ENCODE measurements around the gene ITGA7.

The ITGA7 gene

GRCh38 chr12:55698965-55699364 lies 8.7 kb downstream of the ITGA7 start:
- DNase-seq, result no peak

- no peak for DNase-seq
These were observed 9.3 kb downstream of the ITGA7 start for GRCh38 chr12:55698241-55698955.

GRCh38 chr12:55697686-55698085 lies 10.0 kb downstream of the ITGA7 start:
- no peak for DNase-seq

- DNase-seq, result no peak
These were observed 10.8 kb downstream of the ITGA7 start for GRCh38 chr12:55696796-55697462.

- DNase-seq, result no peak
These were observed 11.6 kb downstream of the ITGA7 start for GRCh38 chr12:55696141-55696540.

GRCh38 chr12:55695349-55695748 lies 12.4 kb downstream of the ITGA7 start:
- DNase-seq, result no peak

- DNase-seq, result no peak
These were observed 13.1 kb downstream of the ITGA7 start for GRCh38 chr12:55694651-55695050.

GRCh38 chr12:55694188-55694515 lies 13.6 kb downstream of the ITGA7 start:
- DNase-seq, result no peak

- no peak for DNase-seq
These were observed 14.1 kb downstream of the ITGA7 start for GRCh38 chr12:55693323-55694187.

- DNase-seq, result no peak
These were observed 14.9 kb downstream of the ITGA7 start for GRCh38 chr12:55692631-55693322.

- DNase-seq, result no peak
These were observed 18.7 kb downstream of the ITGA7 start for GRCh38 chr12:55688716-55689655.

GRCh38 chr12:55687746-55688145 lies 20.0 kb downstream of the ITGA7 start:
- DNase-seq, result peak; percentile 15

- no peak for DNase-seq
These were observed 21.2 kb downstream of the ITGA7 start for GRCh38 chr12:55686366-55687010.

- no peak for DNase-seq
These were observed 22.0 kb downstream of the ITGA7 start for GRCh38 chr12:55685671-55686070.

GRCh38 chr12:55684761-55685370 lies 22.8 kb downstream of the ITGA7 start:
- no peak for DNase-seq

- DNase-seq, result no peak
These were observed 24.0 kb downstream of the ITGA7 start for GRCh38 chr12:55683676-55684075.

GRCh38 chr12:55682087-55682796 lies 25.5 kb downstream of the ITGA7 start:
- no peak for DNase-seq

- no peak for DNase-seq
These were observed 26.3 kb downstream of the ITGA7 start for GRCh38 chr12:55681142-55682077.

GRCh38 chr12:55679691-55680090 lies 28.0 kb downstream of the ITGA7 start:
- DNase-seq, result no peak
